ENCODE data around the gene TM4SF1.
"Not testable (repeated sequence)": the region's sequence is repeated elsewhere in the genome, so short reads cannot be mapped to it uniquely, and the experiment has no call there.

The TM4SF1 gene

GRCh38 chr3:149343951-149344350 is 33.5 kb downstream of the TM4SF1 start:
- DNase-seq (ENCODE audit: low spot score): no peak

GRCh38 chr3:149342413-149343380 is 34.8 kb downstream of the TM4SF1 start:
- DNase-seq (ENCODE audit: low spot score): no peak

- DNase-seq (ENCODE audit: low spot score): no peak
These were observed 37.0 kb downstream of the TM4SF1 start for GRCh38 chr3:149340310-149340933.

- DNase-seq (ENCODE audit: low spot score): peak; percentile 34
These were observed 37.5 kb downstream of the TM4SF1 start for GRCh38 chr3:149339931-149340309.

- not testable (repeated sequence) for DNase-seq (ENCODE audit: low spot score)
These were observed 40.0 kb downstream of the TM4SF1 start for GRCh38 chr3:149337486-149337885.

GRCh38 chr3:149336925-149337324 is 40.5 kb downstream of the TM4SF1 start:
- DNase-seq (ENCODE audit: low spot score): no peak

- no peak for DNase-seq (ENCODE audit: low spot score)
These were observed 44.1 kb downstream of the TM4SF1 start, which contains the start of gene TM4SF18 for GRCh38 chr3:149333176-149333859. Gene TM4SF18 (minus strand): TSS chr3:149333636. CDS start chr3:149333382, 254 bp downstream.

GRCh38 chr3:149332771-149333170 is 44.7 kb downstream of the TM4SF1 start:
- no peak for DNase-seq (ENCODE audit: low spot score)

GRCh38 chr3:149332227-149332765 is 45.2 kb downstream of the TM4SF1 start:
- no peak for DNase-seq (ENCODE audit: low spot score)

- DNase-seq (ENCODE audit: low spot score): no peak
These were observed 46.1 kb downstream of the TM4SF1 start for GRCh38 chr3:149331396-149331795.

GRCh38 chr3:149330609-149331331 is 46.7 kb downstream of the TM4SF1 start:
- DNase-seq (ENCODE audit: low spot score): no peak

GRCh38 chr3:149327156-149327555 is 50.3 kb downstream of the TM4SF1 start:
- DNase-seq (ENCODE audit: low spot score): no peak

GRCh38 chr3:149325581-149325980 is 51.9 kb downstream of the TM4SF1 start:
- DNase-seq (ENCODE audit: low spot score): no peak

GRCh38 chr3:149324332-149324731 is 53.1 kb downstream of the TM4SF1 start:
- DNase-seq (ENCODE audit: low spot score): no peak

GRCh38 chr3:149321640-149322039 is 55.8 kb downstream of the TM4SF1 start:
- DNase-seq (ENCODE audit: low spot score): no peak

GRCh38 chr3:149321136-149321535 is 56.3 kb downstream of the TM4SF1 start:
- DNase-seq (ENCODE audit: low spot score): no peak

GRCh38 chr3:149319750-149320149 is 57.7 kb downstream of the TM4SF1 start:
- no peak for DNase-seq (ENCODE audit: low spot score)
